ENCODE data around the gene SRGAP1.

SRGAP1 gene

GRCh38 chr12:63981343-63981742 lies 136.8 kb downstream of the SRGAP1 start:
- H3K79me2 ChIP-seq (ENCODE audit: control insufficient read depth, insufficient read depth, low read length, unreplicated experiment), result peaks cover 50% of the 10 kb centered on the region
- no peaks in the 10 kb centered on the region for H3K27me3 ChIP-seq (ENCODE audit: insufficient read depth, low read length)
- H3K36me3 ChIP-seq (ENCODE audit: insufficient read depth, low read length), result peaks cover 10% of the 10 kb centered on the region; the same call in 1 of the 2 replicates
- no peak overlapping the region for H3K4me3 ChIP-seq (ENCODE audit: low read depth, low read length)
- peaks cover 43% of the 10 kb centered on the region for H3K4me1 ChIP-seq (ENCODE audit: control insufficient read depth, insufficient read depth, low read length, unreplicated experiment)
- no peak overlapping the region for H3K27ac ChIP-seq (ENCODE audit: low read depth, low read length)
- no peak overlapping the region for H2AFZ ChIP-seq (ENCODE audit: low read length, unreplicated experiment)

GRCh38 chr12:63982604-63983295 lies 138.2 kb downstream of the SRGAP1 start:
- no peaks in the 10 kb centered on the region for H3K27me3 ChIP-seq (ENCODE audit: insufficient read depth, low read length)

GRCh38 chr12:63985456-63985855 lies 141.0 kb downstream of the SRGAP1 start:
- Histone ChIP-seq H3K27ac (ENCODE audit: low read depth, low read length) (no peak overlapping the region), H3K79me2 (ENCODE audit: control insufficient read depth, insufficient read depth, low read length, unreplicated experiment) (peaks cover 28% of the 10 kb centered on the region), H3K27me3 (ENCODE audit: insufficient read depth, low read length) (no peaks in the 10 kb centered on the region), H3K4me1 (ENCODE audit: control insufficient read depth, insufficient read depth, low read length, unreplicated experiment) (peaks cover 11% of the 10 kb centered on the region), H2AFZ (ENCODE audit: low read length, unreplicated experiment) (no peak overlapping the region), H3K4me3 (ENCODE audit: low read depth, low read length) (no peak overlapping the region), H3K36me3 (ENCODE audit: insufficient read depth, low read length) (peaks cover 13% of the 10 kb centered on the region; the same call in 1 of the 2 replicates)

More at GRCh38 chr12:63982604-63983295, 138.2 kb downstream of the SRGAP1 start:
- H2AFZ ChIP-seq (ENCODE audit: low read length, unreplicated experiment), result no peak overlapping the region
- H3K79me2 ChIP-seq (ENCODE audit: control insufficient read depth, insufficient read depth, low read length, unreplicated experiment), result peaks cover 40% of the 10 kb centered on the region
- H3K27ac ChIP-seq (ENCODE audit: low read depth, low read length), result no peak overlapping the region
- H3K36me3 ChIP-seq (ENCODE audit: insufficient read depth, low read length), result peaks cover 10% of the 10 kb centered on the region; the same call in 1 of the 2 replicates
- no peak overlapping the region for H3K4me3 ChIP-seq (ENCODE audit: low read depth, low read length)
- H3K4me1 ChIP-seq (ENCODE audit: control insufficient read depth, insufficient read depth, low read length, unreplicated experiment), result peaks cover 34% of the 10 kb centered on the region

GRCh38 chr12:63985945-63986344 lies 141.4 kb downstream of the SRGAP1 start:
- peaks cover 9% of the 10 kb centered on the region for H3K4me1 ChIP-seq (ENCODE audit: control insufficient read depth, insufficient read depth, low read length, unreplicated experiment)
- peaks cover 18% of the 10 kb centered on the region; the same call in 1 of the 2 replicates for H3K36me3 ChIP-seq (ENCODE audit: insufficient read depth, low read length)
- H3K4me3 ChIP-seq (ENCODE audit: low read depth, low read length), result no peak overlapping the region
- H3K27ac ChIP-seq (ENCODE audit: low read depth, low read length), result no peak overlapping the region
- peaks cover 24% of the 10 kb centered on the region for H3K79me2 ChIP-seq (ENCODE audit: control insufficient read depth, insufficient read depth, low read length, unreplicated experiment)
- no peak overlapping the region for H2AFZ ChIP-seq (ENCODE audit: low read length, unreplicated experiment)
- H3K27me3 ChIP-seq (ENCODE audit: insufficient read depth, low read length), result no peaks in the 10 kb centered on the region

- Histone ChIP-seq H3K27me3 (ENCODE audit: insufficient read depth, low read length) (no peaks in the 10 kb centered on the region), H3K79me2 (ENCODE audit: control insufficient read depth, insufficient read depth, low read length, unreplicated experiment) (peaks cover 1% of the 10 kb centered on the region), H3K27ac (ENCODE audit: low read depth, low read length) (no peak overlapping the region), H2AFZ (ENCODE audit: low read length, unreplicated experiment) (no peak overlapping the region), H3K4me1 (ENCODE audit: control insufficient read depth, insufficient read depth, low read length, unreplicated experiment) (no peaks in the 10 kb centered on the region), H3K4me3 (ENCODE audit: low read depth, low read length) (no peak overlapping the region), H3K36me3 (ENCODE audit: insufficient read depth, low read length) (peaks cover 22% of the 10 kb centered on the region; the same call in 1 of the 2 replicates)
Observed at GRCh38 chr12:63989301-63989845, 144.9 kb downstream of the SRGAP1 start.

GRCh38 chr12:63990828-63991547 lies 146.5 kb downstream of the SRGAP1 start:
- Histone ChIP-seq H3K79me2 (ENCODE audit: control insufficient read depth, insufficient read depth, low read length, unreplicated experiment) (no peaks in the 10 kb centered on the region), H3K27ac (ENCODE audit: low read depth, low read length) (no peak overlapping the region), H3K27me3 (ENCODE audit: insufficient read depth, low read length) (no peaks in the 10 kb centered on the region), H2AFZ (ENCODE audit: low read length, unreplicated experiment) (no peak overlapping the region), H3K4me3 (ENCODE audit: low read depth, low read length) (no peak overlapping the region), H3K36me3 (ENCODE audit: insufficient read depth, low read length) (peaks cover 21% of the 10 kb centered on the region; the same call in 1 of the 2 replicates), H3K4me1 (ENCODE audit: control insufficient read depth, insufficient read depth, low read length, unreplicated experiment) (peaks cover 11% of the 10 kb centered on the region)

GRCh38 chr12:63994704-63995103 lies 150.2 kb downstream of the SRGAP1 start:
- Histone ChIP-seq H3K36me3 (ENCODE audit: insufficient read depth, low read length) (peaks cover 31% of the 10 kb centered on the region), H2AFZ (ENCODE audit: low read length, unreplicated experiment) (no peak overlapping the region), H3K4me3 (ENCODE audit: low read depth, low read length) (no peak overlapping the region), H3K27me3 (ENCODE audit: insufficient read depth, low read length) (no peaks in the 10 kb centered on the region), H3K4me1 (ENCODE audit: control insufficient read depth, insufficient read depth, low read length, unreplicated experiment) (peaks cover 11% of the 10 kb centered on the region), H3K79me2 (ENCODE audit: control insufficient read depth, insufficient read depth, low read length, unreplicated experiment) (peaks cover 3% of the 10 kb centered on the region), H3K27ac (ENCODE audit: low read depth, low read length) (no peak overlapping the region)

- Histone ChIP-seq H2AFZ (ENCODE audit: low read length, unreplicated experiment) (no peak overlapping the region), H3K27me3 (ENCODE audit: insufficient read depth, low read length) (no peaks in the 10 kb centered on the region), H3K79me2 (ENCODE audit: control insufficient read depth, insufficient read depth, low read length, unreplicated experiment) (peaks cover 3% of the 10 kb centered on the region), H3K36me3 (ENCODE audit: insufficient read depth, low read length) (peaks cover 31% of the 10 kb centered on the region), H3K4me1 (ENCODE audit: control insufficient read depth, insufficient read depth, low read length, unreplicated experiment) (peaks cover 11% of the 10 kb centered on the region), H3K27ac (ENCODE audit: low read depth, low read length) (no peak overlapping the region), H3K4me3 (ENCODE audit: low read depth, low read length) (no peak overlapping the region)
Observed at GRCh38 chr12:63995512-63995911, 151.0 kb downstream of the SRGAP1 start.

GRCh38 chr12:63996556-63996955 lies 152.1 kb downstream of the SRGAP1 start:
- Histone ChIP-seq H2AFZ (ENCODE audit: low read length, unreplicated experiment) (no peak overlapping the region), H3K4me3 (ENCODE audit: low read depth, low read length) (no peak overlapping the region), H3K27ac (ENCODE audit: low read depth, low read length) (no peak overlapping the region), H3K79me2 (ENCODE audit: control insufficient read depth, insufficient read depth, low read length, unreplicated experiment) (peaks cover 3% of the 10 kb centered on the region), H3K36me3 (ENCODE audit: insufficient read depth, low read length) (peaks cover 29% of the 10 kb centered on the region), H3K4me1 (ENCODE audit: control insufficient read depth, insufficient read depth, low read length, unreplicated experiment) (peaks cover 11% of the 10 kb centered on the region), H3K27me3 (ENCODE audit: insufficient read depth, low read length) (no peaks in the 10 kb centered on the region)

- peaks cover 11% of the 10 kb centered on the region for H3K4me1 ChIP-seq (ENCODE audit: control insufficient read depth, insufficient read depth, low read length, unreplicated experiment)
- H3K79me2 ChIP-seq (ENCODE audit: control insufficient read depth, insufficient read depth, low read length, unreplicated experiment), result peaks cover 3% of the 10 kb centered on the region
- no peak overlapping the region for H3K4me3 ChIP-seq (ENCODE audit: low read depth, low read length)
- no peak overlapping the region for H3K27ac ChIP-seq (ENCODE audit: low read depth, low read length)
- H2AFZ ChIP-seq (ENCODE audit: low read length, unreplicated experiment), result no peak overlapping the region
- H3K27me3 ChIP-seq (ENCODE audit: insufficient read depth, low read length), result no peaks in the 10 kb centered on the region
- peaks cover 33% of the 10 kb centered on the region for H3K36me3 ChIP-seq (ENCODE audit: insufficient read depth, low read length)
Observed at GRCh38 chr12:63997198-63997597, 152.7 kb downstream of the SRGAP1 start.

All from ACC112 (cell line).